Neutrophil (primary cell): ENCODE measurements around the gene CTNNA2.

Source experiments
- H3K27ac ChIP-seq: fragments of 200-600 bp; sonication (generic); 2 replicates; pipeline ENCODE4 v1.5.1; 2016; ENCODE audit warnings: mild to moderate bottlenecking, moderate library complexity
- H3K27me3 ChIP-seq: fragments of 200-600 bp; sonication (generic); 2 replicates; pipeline ENCODE4 v1.6.0; 2016; ENCODE audit warnings: mild to moderate bottlenecking
- H3K36me3 ChIP-seq: fragments of 200-600 bp; sonication (generic); 2 replicates; pipeline ENCODE4 v1.5.1; 2017
- H3K4me1 ChIP-seq, 2 experiments: fragments of 200-600 bp in 1 of 2; sonication (generic) in 1 of 2; 1 replicate in 1 of 2; 2 replicates in 1 of 2; pipeline versions ENCODE4 v1.5.1 to v1.6.1; 2013 to 2016; ENCODE audit warnings: low read depth in 1 of 2, low read length in 1 of 2, mild to moderate bottlenecking in 1 of 2, moderate library complexity in 1 of 2; ENCODE audit not compliant: control insufficient read depth in 1 of 2, insufficient read depth in 1 of 2
- H3K4me3 ChIP-seq, 2 experiments: fragments of 200-600 bp in 1 of 2; sonication (generic) in 1 of 2; 1 replicate in 1 of 2; 2 replicates in 1 of 2; pipeline ENCODE4 v1.5.1; 2013 to 2016; ENCODE audit warnings: low read depth in 1 of 2, low read length in 1 of 2, mild to moderate bottlenecking in 1 of 2, moderate library complexity in 1 of 2
- H3K9me3 ChIP-seq: fragments of 200-600 bp; sonication (generic); 2 replicates; pipeline ENCODE4 v1.5.1; 2016
- TF ChIP-seq, protein P1 (sequence below): fragments of 200-600 bp; sonication (generic); IDR thresholded peaks from 2 replicates; pipeline ENCODE4 v1.5.1; 2016; ENCODE audit warnings: antibody characterized with exemption

CTNNA2 gene

DNA sequence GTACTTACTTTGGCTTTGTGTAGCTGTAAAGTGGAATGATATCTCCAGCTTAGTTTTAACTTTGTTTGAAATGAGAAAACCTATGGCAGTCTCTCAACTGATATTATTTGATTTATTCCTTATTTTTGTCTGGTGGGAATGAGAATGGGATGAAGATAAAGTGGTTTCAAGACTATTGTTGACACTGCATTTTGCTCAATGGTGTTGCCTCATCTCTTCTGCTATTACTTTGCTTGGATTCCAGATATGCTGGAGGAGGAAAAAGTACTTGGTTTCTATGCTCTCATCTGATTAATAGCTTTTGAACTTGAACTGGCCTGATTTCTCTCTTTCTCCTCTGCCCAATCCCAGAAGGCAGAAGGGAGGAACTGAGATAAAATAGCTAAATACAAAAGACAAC lies 198.2 kb downstream of the CTNNA2 start:
- TF ChIP-seq, protein P1, sequence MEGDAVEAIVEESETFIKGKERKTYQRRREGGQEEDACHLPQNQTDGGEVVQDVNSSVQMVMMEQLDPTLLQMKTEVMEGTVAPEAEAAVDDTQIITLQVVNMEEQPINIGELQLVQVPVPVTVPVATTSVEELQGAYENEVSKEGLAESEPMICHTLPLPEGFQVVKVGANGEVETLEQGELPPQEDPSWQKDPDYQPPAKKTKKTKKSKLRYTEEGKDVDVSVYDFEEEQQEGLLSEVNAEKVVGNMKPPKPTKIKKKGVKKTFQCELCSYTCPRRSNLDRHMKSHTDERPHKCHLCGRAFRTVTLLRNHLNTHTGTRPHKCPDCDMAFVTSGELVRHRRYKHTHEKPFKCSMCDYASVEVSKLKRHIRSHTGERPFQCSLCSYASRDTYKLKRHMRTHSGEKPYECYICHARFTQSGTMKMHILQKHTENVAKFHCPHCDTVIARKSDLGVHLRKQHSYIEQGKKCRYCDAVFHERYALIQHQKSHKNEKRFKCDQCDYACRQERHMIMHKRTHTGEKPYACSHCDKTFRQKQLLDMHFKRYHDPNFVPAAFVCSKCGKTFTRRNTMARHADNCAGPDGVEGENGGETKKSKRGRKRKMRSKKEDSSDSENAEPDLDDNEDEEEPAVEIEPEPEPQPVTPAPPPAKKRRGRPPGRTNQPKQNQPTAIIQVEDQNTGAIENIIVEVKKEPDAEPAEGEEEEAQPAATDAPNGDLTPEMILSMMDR, result no peak
- Histone ChIP-seq H3K27me3 (no peaks in the 10 kb centered on the region), H3K27ac (no peak overlapping the region), H3K4me3 (no peak overlapping the region), H3K9me3 (no peaks in the 10 kb centered on the region), H3K36me3 (no peaks in the 10 kb centered on the region), H3K4me1 (no peaks in the 10 kb centered on the region)

DNA sequence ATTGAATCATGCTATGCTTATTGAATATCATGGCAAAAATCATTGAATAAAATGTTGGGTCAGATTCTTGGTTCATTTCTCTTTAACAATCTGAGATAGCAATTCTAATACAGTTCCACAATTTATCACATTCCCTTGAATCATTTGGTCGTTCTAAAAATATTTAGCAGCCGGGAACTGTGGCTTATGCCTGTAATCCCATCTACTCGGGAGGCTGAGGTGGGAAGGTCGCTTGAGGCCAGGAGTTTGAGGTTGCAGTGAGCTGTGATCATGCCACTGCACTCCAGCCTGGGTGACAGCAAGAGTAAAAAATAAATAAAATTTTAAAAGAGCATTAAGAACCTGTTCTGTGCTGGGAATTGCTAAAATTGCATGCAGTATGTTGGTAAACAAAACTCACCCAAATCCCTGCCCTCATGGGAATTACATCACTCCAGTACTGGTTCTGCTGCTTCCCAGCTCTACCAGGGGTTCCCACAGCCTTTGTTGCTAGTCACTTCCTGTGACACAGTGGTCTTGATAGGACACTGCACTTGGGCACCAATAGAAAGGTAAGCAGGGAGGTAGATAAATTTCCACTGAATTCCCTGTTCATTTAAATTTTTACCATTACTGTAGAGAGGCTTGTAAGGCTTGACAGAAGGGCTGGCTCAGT lies 200.4 kb downstream of the CTNNA2 start:
- H3K4me3 ChIP-seq, result no peak overlapping the region
- no peaks in the 10 kb centered on the region for H3K36me3 ChIP-seq
- TF ChIP-seq, protein P1, result no peak
- H3K27me3 ChIP-seq, result no peaks in the 10 kb centered on the region
- H3K4me1 ChIP-seq, result no peaks in the 10 kb centered on the region
- H3K27ac ChIP-seq, result no peak overlapping the region
- no peaks in the 10 kb centered on the region for H3K9me3 ChIP-seq

DNA sequence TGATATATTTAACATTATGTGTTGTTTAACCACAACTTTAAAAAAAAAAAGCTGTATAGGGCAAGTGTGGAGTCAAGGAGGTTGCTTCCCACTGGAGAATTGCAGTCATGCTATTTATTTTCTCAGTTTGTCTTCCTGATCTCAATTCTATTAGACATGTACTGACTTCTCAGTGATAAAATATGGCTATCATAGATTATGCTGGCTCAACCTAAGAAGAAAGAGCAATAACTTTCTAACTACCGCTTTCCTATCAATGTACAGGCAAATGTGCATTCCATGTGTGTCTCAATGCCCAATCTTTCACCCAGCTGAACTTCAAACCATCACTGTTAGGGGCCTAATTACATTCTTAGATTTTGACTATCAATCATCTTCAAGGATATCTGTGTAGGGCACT lies 201.4 kb downstream of the CTNNA2 start:
- no peaks in the 10 kb centered on the region for H3K27me3 ChIP-seq
- H3K4me3 ChIP-seq, result no peak overlapping the region
- H3K36me3 ChIP-seq, result no peaks in the 10 kb centered on the region
- H3K27ac ChIP-seq, result no peak overlapping the region
- no peaks in the 10 kb centered on the region for H3K4me1 ChIP-seq
- H3K9me3 ChIP-seq, result no peaks in the 10 kb centered on the region
- TF ChIP-seq, protein P1, result no peak

DNA sequence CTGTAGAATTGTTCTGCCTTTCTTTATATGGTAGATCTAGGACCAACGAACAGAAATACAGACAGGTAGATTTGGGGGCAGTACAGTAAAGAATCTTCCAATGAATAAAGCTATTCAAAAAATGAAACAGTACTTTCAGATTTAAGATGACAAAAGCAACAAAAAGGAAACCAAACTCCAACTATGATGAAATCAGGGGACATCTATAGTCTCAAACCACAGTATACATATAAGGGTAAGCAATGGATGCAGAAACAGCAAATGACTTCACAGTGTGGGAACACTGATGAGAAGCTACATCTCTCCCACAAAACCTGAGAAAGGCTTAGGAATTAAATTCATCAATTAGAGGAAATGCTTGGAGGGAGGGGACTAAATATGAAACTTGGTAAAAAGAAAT lies 202.5 kb downstream of the CTNNA2 start:
- TF ChIP-seq, protein P1, result no peak
- H3K36me3 ChIP-seq, result no peaks in the 10 kb centered on the region
- no peaks in the 10 kb centered on the region for H3K4me1 ChIP-seq
- H3K4me3 ChIP-seq, result no peak overlapping the region
- no peaks in the 10 kb centered on the region for H3K27me3 ChIP-seq
- no peaks in the 10 kb centered on the region for H3K9me3 ChIP-seq
- no peak overlapping the region for H3K27ac ChIP-seq

DNA sequence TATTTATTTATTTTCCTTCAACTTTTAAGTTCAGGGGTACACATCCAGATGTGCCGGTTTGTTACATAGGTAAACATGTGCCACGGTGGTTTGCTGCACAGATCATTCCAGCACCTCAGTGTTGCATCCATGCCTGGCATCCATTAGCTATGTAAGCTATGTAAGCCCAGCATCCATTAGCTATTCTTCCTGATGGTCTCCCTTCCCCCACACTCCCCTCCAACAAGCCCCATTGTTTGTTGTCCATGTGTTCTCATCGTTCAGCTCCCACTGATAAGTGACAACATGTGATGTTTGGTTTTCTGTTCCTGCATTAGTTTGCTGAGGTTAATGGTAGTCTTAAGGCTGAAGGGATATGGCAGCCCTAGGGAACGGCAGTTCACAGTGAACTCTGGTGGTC lies 203.4 kb downstream of the CTNNA2 start:
- Histone ChIP-seq H3K27me3 (no peaks in the 10 kb centered on the region), H3K4me1 (no peaks in the 10 kb centered on the region)
- TF ChIP-seq, protein P1, result no peak

More for the DNA sequence above, 203.4 kb downstream of the CTNNA2 start:
- no peak overlapping the region for H3K4me3 ChIP-seq
- no peaks in the 10 kb centered on the region for H3K9me3 ChIP-seq
- H3K36me3 ChIP-seq, result no peaks in the 10 kb centered on the region
- H3K27ac ChIP-seq, result no peak overlapping the region
